ENCODE results near the gene ESYT1. TPM values are rescaled to one million over a fixed set of nuclear protein-coding genes. Genes with fewer than 3 reads are reported as not detected.

Gene ESYT1
- total and polyA plus RNA-seq, 2 donors: 39.2 to 63.4 TPM

- Histone ChIP-seq H3K27me3 (ENCODE audit: control insufficient read depth in 2 of 2, insufficient read depth in 1 of 2, low read length in 1 of 2) (no peaks in the 10 kb centered on the region), H3K4me1 (ENCODE audit: control insufficient read depth in 2 of 2, insufficient read depth in 2 of 2, low read length in 2 of 2) (peaks cover 10 to 29% of the 10 kb centered on the region in 2 donors), H3K4me3 (ENCODE audit: low read length in 2 of 2) (no peak overlapping the region), H3K9me3 (ENCODE audit: control insufficient read depth in 2 of 2, insufficient read depth in 1 of 2, low read length in 1 of 2) (peaks cover 0 to 4% of the 10 kb centered on the region in 2 donors), H3K36me3 (ENCODE audit: control insufficient read depth in 2 of 2, insufficient read depth in 2 of 2, low read length in 1 of 2) (peaks cover 14 to 30% of the 10 kb centered on the region in 2 donors), H3K27ac (ENCODE audit: low read depth in 1 of 2, low read length in 1 of 2) (no peak overlapping the region)
- no peak for DNase-seq (ENCODE audit: low read depth in 6 of 9, low spot score in 9 of 9)
- 98% methylated on average over 17 of the region's 17 CpGs for WGBS
These were observed 7.8 kb upstream of the ESYT1 start for GRCh38 chr12:56120158-56120846.

GRCh38 chr12:56121204-56121870 lies 6.7 kb upstream of the ESYT1 start:
- Histone ChIP-seq H3K9me3 (ENCODE audit: control insufficient read depth in 2 of 2, insufficient read depth in 1 of 2, low read length in 1 of 2) (no peaks in the 10 kb centered on the region), H3K27me3 (ENCODE audit: control insufficient read depth in 2 of 2, insufficient read depth in 1 of 2, low read length in 1 of 2) (no peaks in the 10 kb centered on the region), H3K4me1 (ENCODE audit: control insufficient read depth in 2 of 2, insufficient read depth in 2 of 2, low read length in 2 of 2) (peaks cover 11 to 34% of the 10 kb centered on the region in 2 donors), H3K36me3 (ENCODE audit: control insufficient read depth in 2 of 2, insufficient read depth in 2 of 2, low read length in 1 of 2) (peaks cover 14 to 30% of the 10 kb centered on the region in 2 donors), H3K27ac (ENCODE audit: low read depth in 1 of 2, low read length in 1 of 2) (no peak overlapping the region), H3K4me3 (ENCODE audit: low read length in 2 of 2) (no peak overlapping the region)
- DNase-seq (ENCODE audit: low read depth in 6 of 9, low spot score in 9 of 9): no peak
- WGBS: 97% methylated on average over 11 of the region's 11 CpGs

- DNase-seq (ENCODE audit: low read depth in 6 of 9, low spot score in 9 of 9): no peak
- H3K27me3 ChIP-seq (ENCODE audit: control insufficient read depth in 2 of 2, insufficient read depth in 1 of 2, low read length in 1 of 2): no peaks in the 10 kb centered on the region
- peaks cover 22 to 46% of the 10 kb centered on the region in 2 donors for H3K4me1 ChIP-seq (ENCODE audit: control insufficient read depth in 2 of 2, insufficient read depth in 2 of 2, low read length in 2 of 2)
- no peak overlapping the region for H3K27ac ChIP-seq (ENCODE audit: low read depth in 1 of 2, low read length in 1 of 2)
- no peaks in the 10 kb centered on the region for H3K9me3 ChIP-seq (ENCODE audit: control insufficient read depth in 2 of 2, insufficient read depth in 1 of 2, low read length in 1 of 2)
- peaks cover 14 to 29% of the 10 kb centered on the region in 2 donors for H3K36me3 ChIP-seq (ENCODE audit: control insufficient read depth in 2 of 2, insufficient read depth in 2 of 2, low read length in 1 of 2)
- H3K4me3 ChIP-seq (ENCODE audit: low read length in 2 of 2): no peak overlapping the region
- WGBS: 98% methylated on average over 2 of the region's 2 CpGs
These were observed 5.4 kb upstream of the ESYT1 start for GRCh38 chr12:56122637-56123036.

GRCh38 chr12:56124133-56124532 lies 3.9 kb upstream of the ESYT1 start:
- Histone ChIP-seq H3K27ac (ENCODE audit: low read depth in 1 of 2, low read length in 1 of 2) (no peak overlapping the region), H3K27me3 (ENCODE audit: control insufficient read depth in 2 of 2, insufficient read depth in 1 of 2, low read length in 1 of 2) (no peaks in the 10 kb centered on the region), H3K4me3 (ENCODE audit: low read length in 2 of 2) (no peak overlapping the region), H3K36me3 (ENCODE audit: control insufficient read depth in 2 of 2, insufficient read depth in 2 of 2, low read length in 1 of 2) (peaks cover 14 to 27% of the 10 kb centered on the region in 2 donors), H3K9me3 (ENCODE audit: control insufficient read depth in 2 of 2, insufficient read depth in 1 of 2, low read length in 1 of 2) (no peaks in the 10 kb centered on the region), H3K4me1 (ENCODE audit: control insufficient read depth in 2 of 2, insufficient read depth in 2 of 2, low read length in 2 of 2) (peaks cover 16 to 35% of the 10 kb centered on the region in 2 donors)
- WGBS: 96% methylated on average over 4 of the region's 4 CpGs
- DNase-seq (ENCODE audit: low read depth in 6 of 9, low spot score in 9 of 9): no peak

GRCh38 chr12:56126732-56127239 lies 1.3 kb upstream of the ESYT1 start:
- H3K27me3 ChIP-seq (ENCODE audit: control insufficient read depth in 2 of 2, insufficient read depth in 1 of 2, low read length in 1 of 2): no peaks in the 10 kb centered on the region
- H3K4me1 ChIP-seq (ENCODE audit: control insufficient read depth in 2 of 2, insufficient read depth in 2 of 2, low read length in 2 of 2): peaks cover 19 to 45% of the 10 kb centered on the region in 2 donors
- WGBS: 59% methylated on average over 3 of the region's 3 CpGs
- peaks cover 15 to 25% of the 10 kb centered on the region in 2 donors for H3K36me3 ChIP-seq (ENCODE audit: control insufficient read depth in 2 of 2, insufficient read depth in 2 of 2, low read length in 1 of 2)
- peak overlapping the region; percentile 85 to 93 for H3K27ac ChIP-seq (ENCODE audit: low read depth in 1 of 2, low read length in 1 of 2)
- H3K9me3 ChIP-seq (ENCODE audit: control insufficient read depth in 2 of 2, insufficient read depth in 1 of 2, low read length in 1 of 2): peaks cover 0 to 7% of the 10 kb centered on the region in 2 donors
- peak overlapping the region in 1 of 2 donors; percentile 63 for H3K4me3 ChIP-seq (ENCODE audit: low read length in 2 of 2)
- DNase-seq (ENCODE audit: low read depth in 6 of 9, low spot score in 9 of 9): no peak

GRCh38 chr12:56127485-56127887 lies 581 bp upstream of the ESYT1 start:
- Histone ChIP-seq H3K27ac (ENCODE audit: low read depth in 1 of 2, low read length in 1 of 2) (peak overlapping the region in 1 of 2 donors; percentile 93), H3K27me3 (ENCODE audit: control insufficient read depth in 2 of 2, insufficient read depth in 1 of 2, low read length in 1 of 2) (no peaks in the 10 kb centered on the region), H3K9me3 (ENCODE audit: control insufficient read depth in 2 of 2, insufficient read depth in 1 of 2, low read length in 1 of 2) (peaks cover 0 to 7% of the 10 kb centered on the region in 2 donors), H3K4me1 (ENCODE audit: control insufficient read depth in 2 of 2, insufficient read depth in 2 of 2, low read length in 2 of 2) (peaks cover 19 to 45% of the 10 kb centered on the region in 2 donors), H3K36me3 (ENCODE audit: control insufficient read depth in 2 of 2, insufficient read depth in 2 of 2, low read length in 1 of 2) (peaks cover 22 to 26% of the 10 kb centered on the region in 2 donors), H3K4me3 (ENCODE audit: low read length in 2 of 2) (peak overlapping the region; percentile 36 to 63)
- WGBS: 1% methylated on average over 8 of the region's 8 CpGs
- no peak for DNase-seq (ENCODE audit: low read depth in 6 of 9, low spot score in 9 of 9)

GRCh38 chr12:56128670-56129205 lies 671 bp downstream of the ESYT1 start:
- peak in 1 of 9 donors; percentile 53 for DNase-seq (ENCODE audit: low read depth in 6 of 9, low spot score in 9 of 9)
- Histone ChIP-seq H3K27ac (ENCODE audit: low read depth in 1 of 2, low read length in 1 of 2) (peak overlapping the region; percentile 82 to 93), H3K4me1 (ENCODE audit: control insufficient read depth in 2 of 2, insufficient read depth in 2 of 2, low read length in 2 of 2) (peaks cover 19 to 45% of the 10 kb centered on the region in 2 donors)

GRCh38 chr12:56129206-56129941 lies 1.3 kb downstream of the ESYT1 start:
- Histone ChIP-seq H3K27ac (ENCODE audit: low read depth in 1 of 2, low read length in 1 of 2) (peak overlapping the region; percentile 82 to 93), H3K9me3 (ENCODE audit: control insufficient read depth in 2 of 2, insufficient read depth in 1 of 2, low read length in 1 of 2) (peaks cover 0 to 7% of the 10 kb centered on the region in 2 donors), H3K4me3 (ENCODE audit: low read length in 2 of 2) (peak overlapping the region; percentile 63 to 88), H3K4me1 (ENCODE audit: control insufficient read depth in 2 of 2, insufficient read depth in 2 of 2, low read length in 2 of 2) (peaks cover 19 to 45% of the 10 kb centered on the region in 2 donors), H3K27me3 (ENCODE audit: control insufficient read depth in 2 of 2, insufficient read depth in 1 of 2, low read length in 1 of 2) (no peaks in the 10 kb centered on the region), H3K36me3 (ENCODE audit: control insufficient read depth in 2 of 2, insufficient read depth in 2 of 2, low read length in 1 of 2) (peaks cover 40 to 42% of the 10 kb centered on the region in 2 donors)
- DNase-seq (ENCODE audit: low read depth in 6 of 9, low spot score in 9 of 9): peak in 4 of 9 donors; percentile 49 to 82 (median 64)
- WGBS: under 1% methylated on average over 29 of the region's 29 CpGs

More at GRCh38 chr12:56128670-56129205, 671 bp downstream of the ESYT1 start:
- under 1% methylated on average over 20 of the region's 20 CpGs for WGBS
- Histone ChIP-seq H3K4me3 (ENCODE audit: low read length in 2 of 2) (peak overlapping the region; percentile 63 to 88), H3K36me3 (ENCODE audit: control insufficient read depth in 2 of 2, insufficient read depth in 2 of 2, low read length in 1 of 2) (peaks cover 33 to 35% of the 10 kb centered on the region in 2 donors), H3K27me3 (ENCODE audit: control insufficient read depth in 2 of 2, insufficient read depth in 1 of 2, low read length in 1 of 2) (no peaks in the 10 kb centered on the region), H3K9me3 (ENCODE audit: control insufficient read depth in 2 of 2, insufficient read depth in 1 of 2, low read length in 1 of 2) (peaks cover 0 to 7% of the 10 kb centered on the region in 2 donors)

All from thymus (tissue), 11 donors.